ENCODE data around the gene TBC1D1. TPM values are rescaled to one million over a fixed set of nuclear protein-coding genes. Genes with fewer than 3 reads are reported as not detected.

TBC1D1 gene
- total and polyA plus RNA-seq, 2 experiments from 2014 or later: 53.9 to 151 TPM

GRCh38 chr4:37999965-38000364, 109.1 kb downstream of the TBC1D1 start (continued):
- TF ChIP-seq STAT1 (IDR thresholded peaks at IDR 0.05; ENCODE audit: unreplicated experiment): no peak
- TF ChIP-seq REST (IDR thresholded peaks at IDR 0.05; ENCODE audit: unreplicated experiment): no peak
- no peak for TF ChIP-seq JUNB (IDR thresholded peaks at IDR 0.05; ENCODE audit: unreplicated experiment)
- no peak for TF ChIP-seq ZNF114 (CRISPR knock-in tag; IDR thresholded peaks at IDR 0.05)
- TF ChIP-seq CTCF (conservative IDR thresholded peaks at IDR 0.05; ENCODE audit: low read depth in 2 of 2): no peak
- TF ChIP-seq EZH2 (IDR thresholded peaks at IDR 0.05; ENCODE audit: low read depth, unreplicated experiment): no peak
- no peak for TF ChIP-seq CREB1 (CRISPR knock-in tag; IDR thresholded peaks at IDR 0.05; ENCODE audit: low read depth)

- peak; percentile 85 for DNase-seq (ENCODE audit: low spot score)
- no peak overlapping the region for H3K4me3 ChIP-seq
- H3K27me3 ChIP-seq (ENCODE audit: insufficient read depth): no peaks in the 10 kb centered on the region
- no peaks in the 10 kb centered on the region for H3K36me3 ChIP-seq (ENCODE audit: insufficient read depth)
- H3K27ac ChIP-seq (ENCODE audit: low read depth): peak overlapping the region; percentile 72
- H3K4me2 ChIP-seq: peak overlapping the region; percentile 5; the same call in 1 of the 2 replicates
- peaks cover 2% of the 10 kb centered on the region for H3K27me3 Mint-ChIP-seq (ENCODE audit: insufficient read depth, low read depth, poor library complexity)
- H3K36me3 Mint-ChIP-seq (ENCODE audit: low read depth): no peaks in the 10 kb centered on the region
- peaks cover 37% of the 10 kb centered on the region for H3K4me1 ChIP-seq (ENCODE audit: insufficient read depth)
- H3K4me1 Mint-ChIP-seq: peaks cover 64% of the 10 kb centered on the region
- peak overlapping the region; percentile 93; the same call in 1 of the 2 replicates for H3K27ac Mint-ChIP-seq
- H4K20me1 ChIP-seq (replicated peaks; ENCODE audit: insufficient read depth): no peaks in the 10 kb centered on the region
- H3K9me2 ChIP-seq (ENCODE audit: insufficient read depth): no peaks in the 10 kb centered on the region
- ATAC-seq: peak; percentile 92
- peaks cover 64% of the 10 kb centered on the region for H3K79me2 ChIP-seq (replicated peaks; ENCODE audit: insufficient read depth)
- H3F3A ChIP-seq (replicated peaks; ENCODE audit: low read depth): no peaks in the 10 kb centered on the region
- H3K4me3 Mint-ChIP-seq: no peak overlapping the region
- H2AFZ ChIP-seq: no peak overlapping the region
- no peaks in the 10 kb centered on the region for H3K9me3 Mint-ChIP-seq
- TF ChIP-seq ETS1 (IDR thresholded peaks at IDR 0.05) (no peak), POLR2AphosphoS5 (IDR thresholded peaks at IDR 0.05; ENCODE audit: low read depth) (no peak), ZNF114 (CRISPR knock-in tag; IDR thresholded peaks at IDR 0.05) (no peak), NANOG (IDR thresholded peaks at IDR 0.05; ENCODE audit: borderline replicate concordance) (no peak), EZH2 (IDR thresholded peaks at IDR 0.05; ENCODE audit: low read depth, unreplicated experiment) (no peak), ZNF462 (CRISPR knock-in tag; IDR thresholded peaks at IDR 0.05) (no peak; the same call in 1 of the 2 replicates)
Measured at GRCh38 chr4:38001927-38002326, 111.0 kb downstream of the TBC1D1 start.

All from GM23338 (cell line).